Effector CD8-positive, alpha-beta T cell (primary cell): ENCODE results near the gene METTL25.

Experiments used
- DNase-seq: peaks from one replicate; lab custom pipeline; 2025; lab: John Stamatoyannopoulos, UW

Gene METTL25

DNA sequence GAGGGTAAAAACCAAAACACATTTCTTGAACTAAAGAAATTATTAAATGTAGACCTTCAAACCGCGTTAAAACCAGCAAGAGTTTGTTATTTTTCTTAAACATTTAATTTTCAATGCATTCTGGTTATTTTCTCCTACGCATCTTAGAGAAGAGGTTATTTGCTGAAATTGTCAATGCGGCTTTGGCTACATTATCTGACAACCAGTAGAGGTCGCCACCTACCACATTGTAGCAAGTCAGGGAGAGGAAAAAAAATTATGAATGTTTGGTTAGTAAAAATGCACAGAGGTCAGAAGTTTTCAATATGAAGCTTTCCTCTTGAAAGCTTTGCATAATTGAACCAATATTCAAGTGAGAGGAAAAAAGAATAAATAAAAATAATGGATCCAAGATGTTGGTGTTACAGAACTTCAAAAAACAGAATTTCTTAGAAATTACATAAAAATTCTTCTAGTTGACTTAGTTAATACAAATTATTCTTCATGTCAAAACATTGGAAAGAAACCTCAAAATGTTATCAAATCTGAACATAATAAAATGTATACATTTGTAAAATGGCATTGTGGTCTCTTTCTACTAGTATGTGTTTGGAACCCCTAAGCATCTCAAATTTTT, 168.9 kb downstream of the METTL25 start:
- no peak for DNase-seq
